Non-pigmented ciliary epithelial cell (primary cell): ENCODE measurements around the gene CREB3L1.

ENCODE experiments used
- DNase-seq: peaks from one replicate; pipeline ENCODE4 v3.0.0-alpha.2; 2010; ENCODE audit warnings: low read depth

Gene CREB3L1

GRCh38 chr11:46346886-46347636 is 69.6 kb downstream of the CREB3L1 start, which contains the start of gene DGKZ:
DGKZ (plus strand) TSS chr11:46347463; CDS start chr11:46347660, 197 bp downstream.
- no peak for DNase-seq

DNA sequence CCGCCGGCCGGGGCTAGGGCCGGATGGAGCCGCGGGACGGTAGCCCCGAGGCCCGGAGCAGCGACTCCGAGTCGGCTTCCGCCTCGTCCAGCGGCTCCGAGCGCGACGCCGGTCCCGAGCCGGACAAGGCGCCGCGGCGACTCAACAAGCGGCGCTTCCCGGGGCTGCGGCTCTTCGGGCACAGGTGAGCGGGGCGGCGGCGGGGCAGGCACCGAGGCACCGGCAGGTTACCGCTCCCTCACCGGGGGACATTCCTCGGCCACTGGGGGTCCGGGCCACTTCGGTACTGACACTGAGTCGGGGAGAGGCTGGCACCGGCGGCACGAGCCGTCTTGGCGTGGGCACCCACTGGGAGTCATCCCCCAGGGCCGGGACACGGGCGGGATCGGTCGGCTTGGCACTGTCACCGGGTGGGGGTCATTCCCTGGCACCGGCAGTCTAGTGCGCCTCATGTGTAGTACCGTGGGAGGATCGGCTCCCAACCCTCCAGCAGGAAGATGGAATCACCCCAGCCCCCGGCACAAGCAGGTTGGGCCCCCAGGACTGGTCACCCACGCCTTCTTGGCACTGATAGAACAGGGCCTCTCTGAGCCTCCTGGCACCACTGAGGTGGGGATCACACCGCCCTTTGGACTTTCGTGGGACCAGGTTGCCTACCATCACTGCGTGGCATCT is 70.3 kb downstream of the CREB3L1 start:
- no peak for DNase-seq

GRCh38 chr11:46348566-46349401 is 71.3 kb downstream of the CREB3L1 start:
- no peak for DNase-seq

GRCh38 chr11:46350695-46351094 is 73.2 kb downstream of the CREB3L1 start:
- no peak for DNase-seq

DNA sequence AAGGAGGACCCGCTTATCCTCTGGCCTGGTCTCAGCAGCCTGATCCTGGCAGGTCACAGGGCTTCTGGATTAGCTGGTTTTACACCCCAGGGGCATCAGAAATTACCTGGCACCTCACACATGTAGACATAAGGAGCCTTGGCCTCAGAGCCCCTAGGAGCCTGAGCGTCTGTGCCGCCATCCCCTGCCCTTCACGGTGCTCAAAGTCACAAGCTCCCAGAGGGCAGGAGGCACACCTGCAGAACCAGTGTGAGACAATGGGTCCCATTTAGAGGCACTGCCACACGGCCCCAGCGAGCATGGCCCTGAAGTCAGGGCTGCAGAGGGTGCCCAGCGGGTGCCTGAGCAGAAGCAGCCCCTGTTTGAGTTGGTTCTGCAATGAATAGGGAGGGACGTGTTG is 73.7 kb downstream of the CREB3L1 start:
- no peak for DNase-seq

GRCh38 chr11:46351606-46352005 is 74.1 kb downstream of the CREB3L1 start:
- DNase-seq: no peak

DNA sequence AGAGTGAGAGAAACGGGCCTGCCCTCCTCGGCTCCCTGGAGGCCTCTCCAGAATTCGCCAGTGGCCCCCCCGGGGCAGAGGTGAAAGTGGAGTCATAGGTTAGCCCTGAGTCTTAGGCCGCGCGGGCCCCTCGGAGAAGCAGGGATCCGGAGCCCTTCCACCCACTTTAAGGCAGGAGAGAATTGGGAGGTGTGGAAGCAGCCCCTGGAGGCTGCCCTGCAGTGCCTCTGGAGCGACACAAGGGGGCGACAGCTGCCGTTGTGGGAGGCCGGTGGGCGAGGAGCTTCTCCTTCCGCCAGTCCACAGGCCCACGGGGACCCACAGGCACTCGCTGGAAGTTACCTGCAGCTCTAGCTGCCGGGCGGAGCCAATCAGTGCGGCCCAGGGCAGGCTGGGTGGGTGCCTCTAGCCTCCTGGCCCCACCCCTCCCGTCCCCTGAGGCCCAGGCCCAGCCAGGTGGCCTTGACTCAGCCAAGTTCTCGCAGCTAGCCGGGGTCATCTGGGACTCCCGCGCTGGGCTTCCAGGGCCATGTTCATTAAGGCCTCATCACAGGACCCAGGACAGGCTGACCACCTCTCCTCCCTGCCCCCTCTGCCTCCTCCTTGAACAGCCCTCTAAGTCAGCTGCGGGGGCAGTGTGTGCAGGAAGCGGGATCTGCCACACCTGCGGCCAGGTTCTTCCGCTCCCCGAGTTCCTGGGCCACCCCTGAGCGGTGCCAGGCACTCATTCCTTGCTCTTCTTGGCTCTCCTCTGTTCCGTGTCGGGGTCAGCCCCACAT is 74.8 kb downstream of the CREB3L1 start:
- no peak for DNase-seq

- DNase-seq: no peak
These were observed 76.2 kb downstream of the CREB3L1 start for GRCh38 chr11:46353698-46354097.

DNA sequence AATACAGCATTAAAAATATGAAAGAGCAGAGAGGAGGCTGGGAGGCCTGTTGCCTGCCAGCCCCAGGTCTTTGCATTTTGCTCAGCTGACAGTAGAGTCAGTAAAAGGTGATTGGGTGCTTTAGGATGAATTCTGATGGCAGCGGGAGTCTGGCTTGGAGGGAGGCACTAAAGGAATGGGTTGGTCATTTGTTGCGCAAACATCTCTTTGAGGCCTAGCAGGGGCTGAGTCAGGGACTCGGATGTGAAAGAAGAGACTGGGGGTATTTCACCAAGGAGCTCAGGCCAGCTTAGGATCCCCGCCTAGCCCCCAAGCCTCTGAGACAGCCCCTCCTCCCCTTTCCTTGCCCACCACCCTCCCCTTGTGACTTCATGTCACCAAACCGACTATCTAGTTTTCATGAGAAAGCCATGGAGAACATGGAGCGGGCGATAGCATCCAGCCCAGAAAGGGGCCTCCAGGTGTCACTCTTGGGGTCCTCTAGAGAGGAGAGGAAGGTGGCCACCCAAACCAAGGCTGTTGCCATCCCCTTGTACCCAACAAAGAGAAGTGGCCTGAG is 79.5 kb downstream of the CREB3L1 start:
- no peak for DNase-seq

GRCh38 chr11:46357483-46357936 is 80.0 kb downstream of the CREB3L1 start:
- no peak for DNase-seq

DNA sequence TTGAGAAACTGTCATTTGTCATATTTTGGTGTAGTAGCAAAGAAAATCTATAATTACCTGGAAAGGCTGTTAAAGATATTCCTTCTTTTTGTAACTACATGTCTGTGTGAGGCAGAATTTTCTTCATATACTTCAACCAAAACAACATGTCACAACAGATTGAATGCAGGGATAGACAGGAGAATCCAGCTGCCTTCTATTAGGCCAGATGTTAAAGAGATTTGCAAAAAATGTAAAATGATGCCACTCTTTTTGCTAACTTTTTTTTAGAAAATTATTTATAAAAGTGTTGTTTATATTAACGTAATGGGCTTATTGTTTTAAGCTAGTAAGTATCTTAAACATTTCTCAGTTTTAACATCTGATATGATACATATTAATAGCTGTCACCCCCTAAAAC is 82.5 kb downstream of the CREB3L1 start:
- DNase-seq: no peak

DNA sequence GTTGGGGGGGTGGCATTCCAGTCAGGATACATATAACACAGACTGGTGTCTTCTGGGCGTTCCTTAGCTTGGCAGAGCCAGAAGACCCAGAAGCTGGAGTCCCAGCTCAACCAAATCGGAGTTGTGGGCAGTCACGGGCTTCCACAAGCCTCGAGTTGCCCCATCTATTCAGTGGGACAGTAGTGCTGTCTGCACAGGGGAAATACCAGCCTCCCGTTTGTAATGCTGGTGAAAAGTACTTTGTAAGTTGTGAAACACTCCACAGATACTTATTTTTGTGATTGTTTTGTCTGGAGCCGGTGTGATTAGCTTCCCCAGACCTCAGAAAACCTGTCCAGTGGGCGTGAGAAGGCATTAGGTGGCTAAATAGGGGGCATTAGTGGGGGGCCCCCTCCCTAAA is 83.4 kb downstream of the CREB3L1 start:
- DNase-seq: no peak

DNA sequence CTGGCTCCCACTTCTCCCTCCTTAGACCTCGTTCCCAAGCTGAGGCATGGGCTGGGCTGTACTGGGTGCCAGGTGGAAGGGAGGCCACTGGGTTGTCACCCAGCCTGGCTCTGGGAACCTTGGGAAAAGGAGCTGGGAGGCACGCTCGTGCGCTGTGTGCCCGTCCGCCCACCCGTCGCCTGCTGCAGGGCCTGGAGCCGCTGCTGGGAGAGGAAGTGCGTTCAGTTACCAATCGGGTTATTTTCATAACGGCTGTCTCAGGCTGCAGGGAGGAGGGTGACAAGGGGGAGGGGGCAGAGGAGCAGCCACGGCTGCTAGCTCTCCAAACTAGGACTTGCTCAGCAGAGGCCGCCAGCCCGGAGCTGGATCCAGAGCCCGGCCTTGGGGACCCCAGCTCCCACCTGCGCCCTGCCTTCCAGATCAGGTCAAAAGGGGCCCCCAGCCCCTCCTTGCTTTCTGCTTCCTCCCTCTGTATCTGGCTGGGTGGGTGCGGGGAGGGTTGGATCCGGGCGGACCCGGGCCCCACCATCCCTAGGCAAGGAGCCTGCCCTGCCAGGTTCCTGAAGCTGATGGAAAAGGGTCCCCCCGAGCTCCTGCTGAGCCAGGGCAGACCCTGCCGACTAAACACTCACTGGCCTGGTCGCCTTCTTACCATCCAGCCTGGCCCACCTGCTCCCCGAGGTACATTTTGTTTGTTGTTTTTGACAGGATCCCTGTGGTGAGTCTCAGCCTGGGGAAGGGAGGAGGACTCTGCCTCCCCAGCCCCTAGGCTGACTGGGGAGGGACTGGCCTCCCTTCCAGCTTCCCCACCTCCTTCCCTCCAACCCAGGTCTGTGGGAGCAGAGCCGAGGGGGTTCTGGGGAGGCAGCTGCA is 84.1 kb downstream of the CREB3L1 start:
- DNase-seq: no peak

DNA sequence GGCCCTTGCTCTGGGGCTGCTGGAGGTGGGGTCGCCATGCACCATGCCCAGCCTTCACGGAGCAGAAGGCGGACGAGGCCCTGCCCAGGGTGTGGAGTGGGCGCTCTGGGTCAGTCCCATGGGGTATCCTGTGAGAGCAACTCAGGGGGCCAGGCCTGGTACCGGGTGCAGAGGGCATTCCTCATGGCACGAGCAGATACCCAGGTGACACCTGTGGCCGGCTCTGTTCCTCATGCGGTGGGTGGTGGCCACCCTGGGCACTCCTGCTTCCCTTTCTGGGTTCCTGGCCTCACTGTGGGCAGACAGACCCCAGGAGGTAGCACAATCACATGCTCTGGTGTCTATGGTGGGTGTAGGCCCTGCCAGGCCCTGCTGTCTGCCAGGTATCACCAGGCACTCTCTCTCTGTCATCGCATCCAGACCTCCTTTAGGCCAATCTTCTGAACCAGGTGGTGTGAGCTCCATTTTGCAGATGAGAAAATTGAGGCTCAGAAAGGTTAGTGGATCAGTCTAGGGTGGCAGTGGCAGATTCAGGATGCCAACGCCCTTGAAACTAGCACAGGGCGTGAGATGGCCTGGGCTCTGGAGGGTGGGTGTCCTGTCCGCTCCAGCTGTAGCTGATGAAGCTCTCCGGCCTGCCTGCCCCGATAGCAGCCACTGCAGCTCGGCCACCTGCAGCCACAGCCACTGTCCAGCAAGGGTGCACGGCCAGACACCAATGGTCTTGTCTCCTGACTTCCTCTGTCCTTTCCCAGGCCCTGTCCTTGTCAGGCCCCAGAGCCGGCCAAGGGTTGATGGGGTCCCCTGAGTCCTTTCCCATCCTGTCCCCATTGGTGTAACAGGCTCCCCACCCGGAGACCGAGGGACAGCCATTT is 84.9 kb downstream of the CREB3L1 start:
- no peak for DNase-seq

- DNase-seq: no peak
These were observed 85.6 kb downstream of the CREB3L1 start for GRCh38 chr11:46363031-46363407.

DNA sequence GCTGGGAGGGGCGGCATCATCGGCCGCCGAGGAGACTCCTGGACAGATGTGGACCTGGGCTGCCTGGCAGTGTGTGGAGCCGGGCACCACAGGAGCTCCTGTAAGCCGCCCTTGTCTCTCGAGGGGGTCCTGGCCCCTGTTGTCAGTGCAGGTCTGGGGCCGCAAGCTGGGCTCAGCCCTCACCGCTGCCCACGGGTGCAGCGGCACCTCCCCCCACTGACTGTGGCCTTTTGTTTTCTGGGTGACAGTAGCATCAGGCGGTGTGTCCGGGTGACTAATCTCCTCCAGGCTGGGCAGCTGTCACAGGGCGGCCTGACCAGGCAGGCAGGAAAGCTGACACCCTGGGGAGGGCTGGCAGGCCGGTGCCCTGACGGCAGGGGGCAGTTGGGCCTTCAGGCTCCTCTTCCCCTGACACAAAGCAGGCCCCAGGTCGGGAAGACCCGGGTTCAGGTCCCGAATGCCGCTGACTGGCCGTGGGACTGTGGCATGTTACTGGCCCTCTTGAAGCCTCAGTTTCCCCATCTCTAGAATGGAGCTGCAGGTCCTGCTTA is 86.1 kb downstream of the CREB3L1 start:
- DNase-seq: no peak

DNA sequence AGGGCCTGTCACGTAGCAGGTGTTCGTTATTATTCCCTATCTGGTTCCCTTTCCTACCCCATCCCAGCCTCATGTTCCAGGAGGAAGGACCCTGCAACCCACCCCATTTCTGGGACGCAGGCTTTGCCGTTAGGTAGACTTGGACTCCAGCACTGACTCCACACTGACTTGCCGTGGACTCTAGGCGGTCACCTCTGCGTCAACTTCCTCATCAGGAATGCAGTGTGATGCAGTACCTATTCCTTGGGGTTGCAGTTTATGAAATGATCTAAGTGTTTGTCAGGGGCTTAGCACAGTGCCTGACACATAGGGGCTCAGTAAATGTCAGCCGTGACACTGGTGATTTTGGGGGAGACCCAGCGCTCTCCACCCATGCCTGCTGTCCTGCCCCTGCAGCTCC is 86.6 kb downstream of the CREB3L1 start:
- no peak for DNase-seq

GRCh38 chr11:46364791-46365190 is 87.3 kb downstream of the CREB3L1 start:
- no peak for DNase-seq

- DNase-seq: no peak
These were observed 88.8 kb downstream of the CREB3L1 start for GRCh38 chr11:46366260-46366659.
